ENCODE results near the gene VPS26C.

GRCh38 chr21:37192019-37192418, 75.1 kb downstream of the VPS26C start:
- TF ChIP-seq YY1 (IDR thresholded peaks at IDR 0.05; ENCODE audit: insufficient read depth, insufficient replicate concordance, low read depth, low read length): no peak
- TF ChIP-seq RBM39 (IDR thresholded peaks at IDR 0.05; ENCODE audit: low read depth, low read length, poor library complexity, severe bottlenecking): no peak
- TF ChIP-seq NR2F2 (IDR thresholded peaks at IDR 0.05; ENCODE audit: borderline replicate concordance, low read depth): no peak
- TF ChIP-seq HOXA9 (CRISPR knock-in tag; IDR thresholded peaks at IDR 0.05; ENCODE audit: borderline replicate concordance): no peak
- TF ChIP-seq NFAT5 (CRISPR knock-in tag; IDR thresholded peaks at IDR 0.05): no peak
- TF ChIP-seq CTCF (CRISPR knock-in tag; IDR thresholded peaks at IDR 0.05): no peak
- TF ChIP-seq HMGXB4 (CRISPR knock-in tag; IDR thresholded peaks at IDR 0.05; ENCODE audit: borderline replicate concordance in 1 of 2, low read depth in 1 of 2): no peak
- TF ChIP-seq SMAD3 (CRISPR knock-in tag; IDR thresholded peaks at IDR 0.05): no peak

Data from HepG2 (cell line).